ENCODE measurements around the gene ELP5.

The ELP5 gene, protein sequence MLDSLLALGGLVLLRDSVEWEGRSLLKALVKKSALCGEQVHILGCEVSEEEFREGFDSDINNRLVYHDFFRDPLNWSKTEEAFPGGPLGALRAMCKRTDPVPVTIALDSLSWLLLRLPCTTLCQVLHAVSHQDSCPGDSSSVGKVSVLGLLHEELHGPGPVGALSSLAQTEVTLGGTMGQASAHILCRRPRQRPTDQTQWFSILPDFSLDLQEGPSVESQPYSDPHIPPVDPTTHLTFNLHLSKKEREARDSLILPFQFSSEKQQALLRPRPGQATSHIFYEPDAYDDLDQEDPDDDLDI

DNA sequence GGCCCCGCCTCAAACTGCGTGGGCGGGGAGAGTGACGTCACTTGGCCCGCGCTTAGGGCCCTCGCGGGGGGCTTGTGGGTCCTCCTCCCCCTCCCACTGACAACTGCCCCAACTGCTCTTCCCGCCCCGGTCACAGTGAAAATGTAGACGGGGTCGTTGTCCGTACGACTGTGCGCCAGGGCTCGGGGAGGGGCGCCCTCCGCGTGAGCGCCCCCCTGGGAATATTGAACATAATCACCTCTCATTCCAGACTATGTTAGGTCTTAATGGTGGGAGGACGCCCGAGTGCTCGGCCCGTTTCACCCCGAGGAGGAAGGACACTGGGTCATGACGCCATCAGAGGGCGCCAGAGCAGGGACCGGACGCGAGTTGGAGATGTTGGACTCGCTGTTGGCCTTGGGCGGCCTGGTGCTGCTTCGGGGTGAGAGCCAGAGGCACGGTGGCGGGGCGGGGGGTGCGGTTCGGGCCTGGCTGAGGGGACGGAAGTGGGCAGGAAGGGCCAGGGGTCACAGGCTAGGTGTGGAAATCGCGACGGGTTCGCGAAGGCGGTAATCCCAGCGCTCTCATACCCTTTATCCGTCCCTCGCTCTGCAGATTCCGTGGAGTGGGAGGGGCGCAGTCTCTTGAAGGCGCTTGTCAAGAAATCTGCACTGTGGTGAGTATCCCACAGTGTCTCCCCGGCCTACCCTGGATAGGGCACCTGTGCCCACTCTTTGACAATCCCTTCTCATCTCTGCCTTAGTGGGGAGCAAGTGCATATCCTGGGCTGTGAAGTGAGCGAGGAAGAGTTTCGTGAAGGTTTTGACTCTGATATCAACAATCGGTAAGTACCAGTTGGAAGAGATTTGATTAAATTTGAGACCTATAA is at the start of gene ELP5:
Gene ELP5, plus strand, starts transcription at position 40 of the 868 bp plus-strand sequence. Its CDS starts 336 bp downstream, at position 376.
- FAIRE-seq: no peak

DNA sequence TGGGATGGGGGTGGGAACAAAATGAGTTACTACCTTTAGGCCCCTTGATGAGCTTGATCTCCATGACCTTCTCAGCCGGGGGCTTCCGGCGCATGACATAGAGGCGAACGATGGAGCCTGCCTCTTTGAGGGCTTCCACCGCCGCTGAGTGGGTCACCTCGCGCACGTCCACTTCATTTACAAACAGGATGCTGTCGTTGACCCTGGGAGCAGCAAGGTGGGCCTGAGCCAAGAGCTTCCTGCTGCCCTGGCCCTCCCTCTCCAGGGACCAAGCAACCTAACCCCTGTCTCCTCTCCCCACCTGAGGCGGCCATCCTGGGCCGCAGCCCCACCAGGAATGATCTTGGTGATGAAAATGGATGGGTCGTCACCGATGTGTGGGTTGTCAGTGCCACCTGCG is 48.6 kb upstream of the ELP5 start:
- no peak for FAIRE-seq

DNA sequence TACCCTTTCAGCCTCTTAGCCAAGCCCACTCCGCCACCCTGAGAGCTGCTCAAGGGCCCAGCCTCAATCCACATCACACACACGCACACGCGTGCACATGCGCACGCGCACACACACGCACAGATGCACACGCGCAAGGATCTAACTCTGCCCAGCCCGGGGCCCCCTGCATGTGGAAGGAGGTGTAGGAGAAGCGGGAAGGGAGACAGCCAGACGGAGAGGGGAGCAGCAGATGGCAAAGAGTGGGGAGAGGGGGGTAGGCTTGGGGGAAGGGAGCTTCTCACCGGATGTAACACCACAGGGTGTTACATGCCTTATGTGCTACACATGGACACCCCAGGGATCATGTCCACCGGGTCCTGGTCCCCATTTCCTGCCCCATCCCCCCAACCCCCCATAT is 47.7 kb upstream of the ELP5 start:
- FAIRE-seq: no peak

DNA sequence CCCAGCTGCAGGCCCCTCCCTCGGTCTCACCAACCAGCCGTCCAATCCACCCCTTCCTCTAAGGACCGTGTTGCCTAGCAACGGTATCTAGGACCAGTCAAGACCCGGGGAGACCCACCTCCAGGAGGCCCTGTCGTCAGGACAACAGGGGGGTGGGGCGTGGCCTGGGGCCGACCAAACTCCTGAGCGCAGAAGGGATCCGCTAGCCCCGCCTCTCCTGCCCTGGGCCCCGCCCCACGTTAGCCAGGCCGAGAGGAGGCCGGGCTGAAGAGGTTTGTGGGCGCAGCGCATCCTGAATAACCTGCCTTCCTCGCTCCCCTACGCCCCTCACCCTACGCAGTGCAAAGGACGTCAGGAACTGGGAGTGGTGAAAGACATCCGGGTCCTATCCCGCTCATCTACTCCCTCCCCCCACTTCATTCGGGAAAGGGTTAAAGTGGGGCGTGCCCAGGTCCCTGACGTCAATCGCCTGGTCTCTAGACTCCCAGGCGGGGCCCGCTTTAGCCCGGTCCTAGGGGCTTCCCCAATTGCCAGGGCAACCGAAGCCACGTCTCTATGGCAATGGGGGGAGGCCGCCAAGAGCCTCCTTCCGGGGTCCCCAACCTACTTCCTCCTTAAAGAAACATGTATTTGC is 47.1 kb upstream of the ELP5 start:
- FAIRE-seq: no peak

DNA sequence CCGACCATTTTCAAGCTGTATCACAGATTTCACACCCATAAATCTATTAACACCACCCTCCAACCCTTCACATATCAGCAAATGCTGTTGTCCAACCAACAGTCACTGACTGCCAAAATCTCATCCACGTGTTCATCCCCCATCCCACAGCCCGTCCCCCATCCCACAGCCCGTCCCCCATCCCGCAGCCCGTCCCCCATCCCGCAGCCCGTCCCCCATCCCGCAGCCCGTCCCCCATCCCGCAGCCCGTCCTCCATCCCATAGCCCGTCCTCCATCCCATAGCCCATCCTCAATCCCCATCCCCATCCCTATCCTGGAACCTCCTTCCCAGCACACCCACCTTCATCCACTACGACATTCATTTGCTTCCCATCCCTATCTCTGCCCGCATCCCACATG is 46.5 kb upstream of the ELP5 start:
- FAIRE-seq: no peak

DNA sequence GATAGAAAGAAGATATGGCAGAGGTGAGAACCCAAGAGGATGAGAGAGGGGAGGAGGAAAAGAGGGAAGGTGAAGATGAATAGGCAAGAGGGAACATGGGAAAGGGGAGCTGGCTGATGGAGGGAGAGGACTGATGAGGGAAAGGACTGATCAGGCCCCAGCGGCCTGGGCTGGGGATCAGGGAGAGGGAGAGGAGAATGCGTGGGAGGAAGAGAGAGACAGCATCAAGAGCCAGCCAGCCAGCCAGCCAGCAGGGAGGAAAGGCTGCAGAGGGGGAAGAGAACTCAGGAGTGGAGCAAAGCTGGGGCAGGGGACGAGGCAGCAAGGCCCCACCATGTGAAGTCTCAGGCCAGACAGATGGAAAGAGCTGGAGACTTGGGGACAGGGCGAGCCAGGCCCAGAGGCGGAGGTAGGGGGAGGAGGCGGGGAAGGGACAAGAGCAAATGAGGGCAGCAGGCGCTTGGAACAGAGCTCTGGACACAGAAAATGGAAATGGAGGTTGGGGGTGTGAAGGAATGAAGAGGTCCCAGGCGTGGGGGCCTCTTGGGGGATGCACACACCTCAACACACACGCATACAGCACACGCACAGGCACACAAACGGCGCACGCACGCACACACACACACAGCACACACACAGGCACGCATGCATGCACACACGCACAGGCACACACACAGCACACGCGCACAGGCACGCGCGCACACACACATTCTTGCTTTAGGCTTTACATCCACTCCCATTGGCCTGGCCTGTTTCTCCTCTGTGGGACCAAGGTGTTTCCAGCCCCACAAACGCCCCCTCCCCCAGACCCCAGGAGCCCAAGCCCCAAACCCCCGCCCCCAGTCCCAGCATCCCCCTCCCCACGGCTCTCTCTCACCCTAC is 44.7 kb upstream of the ELP5 start:
- no peak for FAIRE-seq

DNA sequence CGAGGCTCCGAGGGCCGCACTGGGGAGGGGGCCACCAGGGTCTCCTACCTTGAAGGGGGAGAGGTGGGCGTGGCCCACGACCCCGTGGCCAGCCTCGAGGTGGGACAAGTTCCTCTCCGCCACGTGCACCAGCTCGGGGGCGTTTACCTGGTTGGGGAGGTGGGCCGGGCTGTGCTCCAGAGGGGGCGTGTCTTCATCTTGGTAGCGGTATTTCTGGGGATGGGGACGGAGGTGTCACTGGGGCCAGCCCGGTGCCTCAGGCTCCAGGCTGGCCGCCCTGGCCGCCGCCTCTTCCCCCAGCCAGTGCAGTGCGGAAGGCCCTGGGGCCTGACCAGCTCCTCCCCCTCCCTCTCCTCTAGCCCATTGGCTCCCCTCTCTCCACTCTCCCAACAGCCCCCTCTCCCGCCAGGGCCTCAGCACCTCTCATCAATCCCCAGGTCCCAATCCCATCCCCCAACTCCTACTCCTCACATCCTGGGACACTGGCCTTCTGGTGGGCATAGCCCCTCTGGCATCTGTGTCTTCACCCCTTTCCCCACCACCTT is 43.9 kb upstream of the ELP5 start:
- no peak for FAIRE-seq

DNA sequence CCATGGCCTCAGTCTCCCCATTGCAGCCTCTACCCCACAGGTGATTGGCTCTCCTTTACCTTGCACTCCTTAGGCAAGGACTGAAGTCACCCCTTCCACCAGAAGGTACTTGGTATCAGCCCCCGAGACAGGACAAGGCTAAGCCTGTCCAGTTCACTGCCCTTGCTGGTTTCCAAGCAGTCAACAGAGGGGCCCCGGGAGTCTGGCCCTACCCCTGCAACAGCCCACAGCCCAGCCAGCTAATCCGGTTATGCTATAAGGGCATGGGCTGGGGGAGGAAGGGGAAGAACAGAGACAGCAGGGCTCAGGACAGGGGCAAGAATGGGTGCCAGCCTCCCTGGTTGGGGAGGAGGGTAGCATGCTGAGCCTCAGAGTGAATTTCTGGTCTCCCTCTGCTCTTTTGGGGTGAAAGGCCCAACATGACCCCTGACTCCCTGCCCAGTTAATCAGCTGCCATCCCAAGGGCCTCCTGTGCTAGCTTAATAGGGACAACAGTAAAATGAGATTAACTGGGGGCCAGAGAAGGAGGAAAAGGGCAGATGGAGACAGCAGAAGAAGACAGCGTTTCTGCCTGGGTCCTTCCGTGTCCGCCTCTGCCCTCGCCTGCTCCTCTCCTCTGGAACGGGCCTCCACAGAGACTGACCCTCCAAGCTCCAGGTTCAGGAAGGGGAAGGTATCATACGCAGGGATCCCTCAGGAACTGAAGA is 43.1 kb upstream of the ELP5 start:
- no peak for FAIRE-seq

DNA sequence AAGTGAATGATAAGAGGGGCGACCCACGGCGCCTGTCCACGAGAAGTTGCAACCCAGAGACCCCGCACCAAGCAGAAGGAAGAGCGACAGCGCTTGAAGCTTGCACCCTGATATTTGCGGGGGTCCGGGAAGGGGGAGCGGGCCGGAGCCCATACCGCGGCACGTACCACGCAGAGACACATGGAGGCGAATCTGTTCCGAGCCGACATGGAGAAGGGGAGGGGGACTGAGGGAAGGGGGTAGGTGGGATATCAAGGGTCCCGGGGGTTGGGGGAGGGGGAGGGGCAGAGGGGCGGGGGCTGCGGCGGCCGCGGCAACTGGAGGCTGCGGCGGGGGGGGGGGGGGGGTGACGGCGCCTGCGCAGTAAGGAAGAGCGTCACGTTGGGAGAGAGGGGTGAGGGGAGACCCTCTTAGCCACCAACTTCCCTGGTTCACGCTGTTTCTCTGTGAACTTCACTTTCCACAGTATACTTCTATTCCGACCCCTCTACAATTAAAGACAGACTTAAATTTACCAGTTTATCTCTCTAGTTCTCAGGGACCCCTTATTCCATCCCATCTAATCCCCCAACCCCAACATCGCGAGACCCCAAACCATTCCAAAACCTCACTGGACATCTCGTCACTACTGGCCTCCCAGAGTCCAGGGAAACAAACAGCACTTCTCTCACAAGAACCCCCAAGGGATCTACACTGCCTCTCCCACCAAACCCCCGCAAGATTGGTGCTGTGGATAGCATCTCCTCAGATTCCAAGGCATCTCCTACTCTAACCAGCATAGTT is 40.3 kb upstream of the ELP5 start:
- no peak for FAIRE-seq

DNA sequence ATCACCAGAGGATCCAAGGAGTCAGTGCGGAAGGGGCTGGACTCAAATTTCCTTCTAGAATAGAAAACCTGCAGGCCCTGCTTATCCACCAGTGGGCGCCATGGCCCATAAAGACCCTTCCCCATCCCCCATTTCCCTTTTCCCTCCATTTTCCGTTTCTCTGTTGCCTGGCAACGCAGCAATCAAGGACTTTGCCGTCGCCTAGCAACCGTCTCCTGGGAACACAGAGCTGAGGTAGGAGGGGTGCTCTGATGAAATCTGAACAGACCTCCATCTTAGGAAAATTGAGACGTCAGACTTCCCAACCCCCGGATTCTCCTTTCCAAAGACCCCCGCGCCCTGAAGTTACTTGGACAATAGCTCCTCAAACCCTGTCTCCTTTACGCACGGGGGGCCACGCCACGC is 38.1 kb upstream of the ELP5 start:
- FAIRE-seq: no peak

DNA sequence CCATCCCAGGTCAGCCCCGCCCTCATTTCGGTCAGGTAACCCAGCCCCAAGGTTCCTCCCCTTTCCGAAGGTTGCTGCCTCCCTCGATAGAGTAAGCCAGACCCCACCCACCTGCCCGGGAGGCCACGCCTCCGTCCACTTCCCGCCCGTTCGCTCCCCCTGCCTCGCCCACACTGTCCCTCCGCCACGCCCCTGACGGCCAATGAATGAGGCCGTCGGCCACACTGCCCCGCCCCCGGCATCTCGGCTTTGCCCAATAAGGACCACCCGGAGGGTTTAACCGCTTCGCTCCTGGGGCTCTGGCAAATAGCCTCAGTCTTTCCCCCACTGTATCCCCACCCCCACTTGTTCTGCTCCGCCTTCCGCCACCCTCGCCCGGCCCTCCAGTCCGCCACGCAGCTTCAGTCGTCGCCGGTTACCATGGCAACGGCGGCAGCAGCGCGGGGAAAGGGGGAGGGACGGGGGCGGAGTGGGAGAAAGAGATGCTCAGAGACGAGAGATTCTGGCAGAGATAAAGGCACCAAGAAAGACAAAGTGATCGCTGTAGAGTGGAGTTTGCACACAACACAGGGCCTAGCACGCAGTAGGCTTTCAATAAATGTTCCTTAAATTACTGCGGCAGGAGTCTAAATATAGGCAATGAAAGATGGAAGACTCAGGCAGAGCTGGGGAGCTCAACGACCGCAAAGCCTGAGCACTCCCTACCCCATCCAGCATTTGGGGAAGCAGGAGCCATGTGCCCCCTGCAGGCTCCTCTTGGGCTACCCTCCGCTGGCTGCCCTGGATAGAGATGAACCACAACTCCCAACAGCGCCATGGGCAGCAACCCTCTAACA is 37.5 kb upstream of the ELP5 start:
- peak; percentile 98 for FAIRE-seq

DNA sequence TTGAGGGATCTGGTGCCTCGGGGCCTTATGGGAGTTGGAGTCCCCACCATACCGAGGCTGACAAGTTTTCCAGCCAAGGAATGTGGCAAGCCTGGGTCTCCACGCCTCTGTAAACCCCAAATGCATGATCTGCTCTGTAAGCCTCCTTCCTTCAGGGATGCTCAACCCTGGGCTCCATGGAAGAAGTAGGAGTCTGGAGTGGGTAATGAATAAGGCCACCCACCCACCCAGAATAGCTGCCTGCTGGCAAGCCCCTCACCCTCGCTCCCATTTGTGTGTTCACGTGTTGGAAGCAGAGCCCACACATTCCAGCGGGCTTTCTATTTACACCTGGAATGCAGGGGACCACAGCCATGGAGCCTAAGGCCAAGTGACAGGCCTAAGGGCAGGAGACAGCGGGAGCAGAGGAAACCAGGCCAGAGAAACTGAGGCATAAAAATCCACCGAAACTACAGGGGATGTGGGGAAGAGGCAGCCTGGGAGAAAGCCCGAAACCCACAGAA is 36.8 kb upstream of the ELP5 start:
- FAIRE-seq: peak; percentile 91

DNA sequence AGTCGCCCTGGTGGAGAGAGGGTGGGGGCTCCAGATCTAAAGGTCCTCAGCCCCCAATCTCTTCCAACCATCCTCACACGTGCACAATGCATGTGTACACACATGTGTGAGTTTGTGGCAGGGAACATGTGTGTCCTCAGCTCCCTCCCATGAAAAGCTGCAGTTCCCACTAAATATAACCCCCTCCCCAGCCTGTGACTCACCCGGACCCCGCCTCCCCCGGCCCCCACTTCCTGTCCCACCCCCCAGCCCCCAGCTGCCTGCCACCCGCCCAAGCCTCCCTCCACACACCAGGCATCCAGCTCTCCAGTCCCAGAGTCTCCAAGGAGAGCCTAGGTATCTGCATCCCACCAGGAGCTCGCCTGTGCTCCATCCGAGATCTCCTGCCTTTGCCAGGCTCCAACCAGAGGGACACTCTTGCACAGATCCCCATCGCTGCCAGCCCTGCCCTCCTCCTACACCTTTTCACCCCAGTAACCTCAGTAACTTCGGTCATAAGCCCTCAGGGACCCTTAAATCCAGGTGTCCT is 36.3 kb upstream of the ELP5 start:
- no peak for FAIRE-seq

DNA sequence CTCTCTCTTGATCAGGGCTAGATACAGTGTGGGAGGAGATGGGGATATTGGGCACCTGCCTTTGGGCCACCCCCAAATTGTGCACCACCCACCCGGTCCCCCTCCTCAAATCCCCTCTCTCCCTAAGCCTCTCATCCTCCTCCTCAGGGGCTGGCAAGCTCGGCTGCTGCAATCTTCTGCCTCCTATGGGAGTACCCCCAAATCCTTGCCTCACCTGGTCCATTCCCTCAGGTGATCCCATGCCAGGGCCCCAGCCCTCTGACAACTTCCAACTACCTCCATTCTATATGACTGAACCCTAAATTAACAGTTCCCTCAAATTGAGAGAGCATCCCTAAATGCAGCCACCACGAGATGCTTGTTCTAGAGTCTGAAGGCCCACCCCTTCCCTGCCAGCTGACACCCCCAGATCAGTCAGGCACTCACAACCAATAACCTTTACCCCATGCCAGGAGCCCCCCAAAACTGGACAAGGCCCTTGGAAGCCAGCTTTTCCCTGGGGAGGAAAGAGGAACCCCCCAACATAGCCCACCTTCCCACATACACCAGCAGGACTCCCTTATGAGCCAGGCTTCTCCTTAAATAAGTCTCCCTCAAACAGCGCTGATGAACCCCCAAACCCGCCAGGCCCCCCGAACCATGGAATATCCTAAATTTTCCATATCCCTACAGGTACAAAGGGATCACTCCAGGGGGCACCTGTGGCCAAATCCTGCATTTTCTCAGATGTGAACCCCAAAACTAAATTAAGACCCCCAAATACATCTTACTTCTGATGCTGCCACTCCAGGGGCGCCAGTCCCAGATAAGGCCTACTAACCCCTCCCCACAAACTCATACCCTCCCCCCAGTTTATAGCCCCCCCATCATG is 35.5 kb upstream of the ELP5 start:
- FAIRE-seq: no peak

DNA sequence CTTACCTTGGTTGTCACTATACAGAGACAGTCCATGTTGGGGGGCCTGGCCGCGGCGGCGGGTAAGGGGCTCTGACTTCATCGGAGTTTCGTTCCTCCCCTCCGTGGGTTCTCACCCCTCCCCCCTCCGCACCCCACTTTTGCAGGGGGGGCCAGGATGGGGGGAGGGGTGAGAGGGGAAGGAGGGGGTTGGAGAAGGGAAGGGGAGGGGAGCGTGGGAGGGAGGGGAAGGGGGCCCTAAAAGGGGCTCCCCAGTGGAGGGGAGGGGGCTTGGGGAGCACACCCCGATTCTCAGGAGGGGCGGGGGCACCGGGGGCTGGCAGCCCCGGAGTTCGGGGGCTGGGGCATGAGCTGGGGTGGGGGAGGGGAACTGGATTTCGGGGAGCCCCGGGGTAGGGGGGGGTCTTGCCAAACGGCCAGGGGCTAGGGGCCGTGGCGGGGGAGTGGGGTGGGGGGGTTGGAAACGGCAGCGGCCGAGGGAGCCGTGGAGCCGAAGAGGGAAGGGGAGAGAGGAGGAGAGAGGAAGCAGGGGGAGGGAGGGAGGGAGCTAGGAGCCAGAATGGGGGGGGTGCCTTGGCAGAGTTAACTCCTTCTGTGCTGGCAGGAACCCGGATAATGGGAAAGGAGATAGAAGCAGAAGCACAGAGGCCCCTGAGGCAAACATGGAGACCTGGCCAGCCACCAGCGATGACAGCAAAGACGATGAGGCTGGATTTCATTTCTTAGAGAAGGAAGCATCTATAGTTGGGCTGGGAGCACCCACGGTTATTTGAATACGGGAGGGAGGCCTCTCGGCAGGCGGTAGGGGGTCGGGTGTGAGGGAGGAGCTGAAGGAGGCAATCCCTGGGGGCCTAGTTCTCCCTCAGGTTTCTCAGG is 34.7 kb upstream of the ELP5 start:
- no peak for FAIRE-seq

DNA sequence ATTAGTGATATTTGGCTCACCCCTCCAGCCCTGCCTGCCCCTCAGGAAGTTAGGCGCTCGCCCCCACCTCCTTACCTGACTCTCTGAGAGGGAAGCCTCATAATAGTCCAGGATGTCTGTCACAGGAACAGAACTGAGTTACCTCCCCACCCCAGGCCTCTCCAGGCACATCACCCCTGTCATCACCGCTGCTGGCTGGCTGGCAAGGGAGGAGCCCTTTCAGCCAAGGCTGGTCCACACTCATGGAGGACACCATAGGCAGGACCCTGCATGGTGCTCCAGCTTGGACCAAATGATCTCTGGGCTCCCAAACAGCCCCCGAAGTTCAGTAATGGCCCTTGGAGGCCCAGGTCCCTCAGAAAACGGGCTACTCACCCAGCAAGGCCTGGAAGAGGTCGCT is 33.8 kb upstream of the ELP5 start:
- no peak for FAIRE-seq

DNA sequence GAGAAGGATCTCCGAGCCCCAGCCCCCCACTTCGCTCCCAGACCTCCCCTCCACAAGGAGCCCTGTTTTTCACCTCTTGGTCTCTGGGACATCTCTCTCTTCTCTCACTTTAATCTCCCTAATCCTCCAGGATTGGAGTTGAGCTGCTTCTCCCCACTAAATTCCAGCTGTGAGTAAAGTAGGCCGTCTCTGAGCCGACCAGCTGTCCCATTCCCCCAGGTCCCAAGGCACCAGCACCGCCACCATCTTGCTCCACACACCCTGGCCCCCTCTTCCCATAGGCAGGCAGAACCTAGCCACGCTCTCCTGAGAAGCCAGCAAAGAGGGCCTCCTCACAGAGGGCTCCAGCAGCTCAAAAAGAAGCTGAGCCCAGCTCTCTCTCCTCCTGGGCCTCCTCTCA is 33.3 kb upstream of the ELP5 start:
- FAIRE-seq: no peak

Data from A204.1 (cell line).